ENCODE data around the gene IFI44L. TPM values are rescaled to one million over a fixed set of nuclear protein-coding genes. Genes with fewer than 3 reads are reported as not detected.

IFI44L gene
- total RNA-seq, 1 experiment from 2014 or later = 0.10 TPM

- Histone ChIP-seq H3K36me3 (ENCODE audit: control insufficient read depth in 1 of 2, insufficient read depth in 2 of 2, low read length in 2 of 2) (no peaks in the 10 kb centered on the region), H3K79me2 (ENCODE audit: insufficient read depth, low read length) (no peaks in the 10 kb centered on the region), H2AFZ (ENCODE audit: low read depth, low read length, poor library complexity, severe bottlenecking) (no peak overlapping the region), H3K9me3 (ENCODE audit: control insufficient read depth in 1 of 2, insufficient read depth in 1 of 2, low read depth in 1 of 2, low read length in 2 of 2) (no peaks in the 10 kb centered on the region), H3K4me1 (ENCODE audit: control insufficient read depth in 1 of 2, insufficient read depth in 2 of 2, low read length in 2 of 2) (no peaks in the 10 kb centered on the region), H3K4me3 (replicated peaks in 1 of 2; ENCODE audit: low read depth in 1 of 2, low read length in 2 of 2) (no peak overlapping the region), H4K20me1 (ENCODE audit: insufficient read depth) (no peaks in the 10 kb centered on the region), H3K9ac (ENCODE audit: low read length) (no peak overlapping the region), H3K27me3 (ENCODE audit: insufficient read depth, low read length) (no peaks in the 10 kb centered on the region), H3K9me2 (ENCODE audit: insufficient read depth) (no peaks in the 10 kb centered on the region), H3K4me2 (ENCODE audit: low read length) (no peak overlapping the region), H3K27ac (ENCODE audit: low read depth, low read length) (no peak overlapping the region)
- intact Hi-C loops (cut with micrococcal nuclease) = no loop called here
- BruUV-seq (replicated peaks) = no TSS peak
- CTCF ChIA-PET = no interaction called here
- DNase-seq (ENCODE audit: low read depth, low spot score) (no peak), ATAC-seq (no peak)
- RAD21 ChIA-PET (ENCODE audit: low non-redundant PET in 1 of 2, low total read pairs in 2 of 2, uncharacterized antibody in 2 of 2, unreplicated experiment in 2 of 2) = no interaction called here
- TF ChIP-seq POLR2AphosphoS5 (IDR thresholded peaks at IDR 0.05; ENCODE audit: low read depth, low read length) = no peak
- no peak for TF ChIP-seq JUND (IDR thresholded peaks at IDR 0.05)
- TF ChIP-seq CTCF (IDR thresholded peaks at IDR 0.05 in 2 of 3, conservative IDR thresholded peaks at IDR 0.05 in 1 of 3; ENCODE audit: borderline replicate concordance in 1 of 3, insufficient read depth in 1 of 3, low read depth in 2 of 3, low read length in 2 of 3) = no peak
- TF ChIP-seq FOSL1 (IDR thresholded peaks at IDR 0.05; ENCODE audit: low read depth) = no peak
- POLR2A ChIA-PET = no interaction called here
Observed at GRCh38 chr1:78586572-78586971, 33.7 kb upstream of the IFI44L start.

- Histone ChIP-seq H3K4me2 (ENCODE audit: low read length) (no peak overlapping the region), H3K27ac (ENCODE audit: low read depth, low read length) (no peak overlapping the region), H3K4me3 (replicated peaks in 1 of 2; ENCODE audit: low read depth in 1 of 2, low read length in 2 of 2) (no peak overlapping the region), H3K36me3 (ENCODE audit: control insufficient read depth in 1 of 2, insufficient read depth in 2 of 2, low read length in 2 of 2) (no peaks in the 10 kb centered on the region), H3K9me3 (ENCODE audit: control insufficient read depth in 1 of 2, insufficient read depth in 1 of 2, low read depth in 1 of 2, low read length in 2 of 2) (no peaks in the 10 kb centered on the region), H2AFZ (ENCODE audit: low read depth, low read length, poor library complexity, severe bottlenecking) (no peak overlapping the region), H3K9ac (ENCODE audit: low read length) (no peak overlapping the region), H4K20me1 (ENCODE audit: insufficient read depth) (no peaks in the 10 kb centered on the region), H3K9me2 (ENCODE audit: insufficient read depth) (no peaks in the 10 kb centered on the region), H3K4me1 (ENCODE audit: control insufficient read depth in 1 of 2, insufficient read depth in 2 of 2, low read length in 2 of 2) (no peaks in the 10 kb centered on the region), H3K27me3 (ENCODE audit: insufficient read depth, low read length) (no peaks in the 10 kb centered on the region), H3K79me2 (ENCODE audit: insufficient read depth, low read length) (no peaks in the 10 kb centered on the region)
- CTCF ChIA-PET = no interaction called here
- ATAC-seq (no peak), DNase-seq (ENCODE audit: low read depth, low spot score) (no peak)
- intact Hi-C loops (cut with micrococcal nuclease) = no loop called here
- POLR2A ChIA-PET = no interaction called here
- RAD21 ChIA-PET (ENCODE audit: low non-redundant PET in 1 of 2, low total read pairs in 2 of 2, uncharacterized antibody in 2 of 2, unreplicated experiment in 2 of 2) = no interaction called here
- TF ChIP-seq TCF7L2 (IDR thresholded peaks at IDR 0.05; ENCODE audit: borderline replicate concordance, extremely low read depth, insufficient read depth, insufficient read length) (no peak), MAX (IDR thresholded peaks at IDR 0.05) (no peak), EGR1 (IDR thresholded peaks at IDR 0.05; ENCODE audit: low read depth) (no peak), JUND (IDR thresholded peaks at IDR 0.05) (no peak), SRF (IDR thresholded peaks at IDR 0.05; ENCODE audit: low read depth) (no peak)
- no TSS peak for BruUV-seq (replicated peaks)
Observed at GRCh38 chr1:78587211-78587610, 33.0 kb upstream of the IFI44L start.

All from HCT116 (cell line).